ENCODE measurements around the gene YBX3. TPM values are rescaled to one million over a fixed set of nuclear protein-coding genes. Genes with fewer than 3 reads are reported as not detected.

The YBX3 gene
- polyA plus RNA-seq, 1 of the 3 experiments (the other 2 are of a cell fraction), result 22.4 TPM

GRCh38 chr12:10652192-10652591, 70.9 kb downstream of the YBX3 start:
- no peaks in the 10 kb centered on the region for H3K79me2 ChIP-seq (ENCODE audit: insufficient read depth)
- H3K9me2 ChIP-seq, result no peaks in the 10 kb centered on the region
- H3K36me3 ChIP-seq (replicated peaks in 1 of 2; ENCODE audit: control insufficient read depth in 1 of 2, insufficient read depth in 2 of 2, low read length in 1 of 2), result no peaks in the 10 kb centered on the region
- DNase-seq, result no peak
- H3K4me1 ChIP-seq (ENCODE audit: control insufficient read depth in 1 of 2, insufficient read depth in 2 of 2, low read depth in 1 of 2, low read length in 1 of 2), result no peaks in the 10 kb centered on the region; a peak in 1 of 4 replicates
- ChIA-PET CTCF (interaction anchor here (1.6 kb wide), 1 partner anchor 97 kb away, joined by 3 read pairs; no protein-coding TSS in a partner anchor), POLR2A (no interaction called here)
- no peaks in the 10 kb centered on the region for H3K9me3 ChIP-seq
- WGBS (ENCODE audit: low lambda C conversion rate), result 20% methylated on average over 3 of the region's 3 CpGs
- no peaks in the 10 kb centered on the region for H4K20me1 ChIP-seq (ENCODE audit: insufficient read depth)
- no peak overlapping the region for H3K27ac ChIP-seq (ENCODE audit: low read depth in 2 of 2, low read length in 1 of 2)
- TF ChIP-seq RFX5 (IDR thresholded peaks at IDR 0.05; ENCODE audit: low read length) (no peak), USF2 (IDR thresholded peaks at IDR 0.05; ENCODE audit: borderline replicate concordance, low read depth, low read length) (no peak)
- H3K27me3 ChIP-seq (ENCODE audit: insufficient read depth), result peaks cover 21% of the 10 kb centered on the region; the same call in 1 of the 2 replicates
- no peaks in the 10 kb centered on the region for H3F3A ChIP-seq (replicated peaks; ENCODE audit: insufficient read depth)
- H2AFZ ChIP-seq (ENCODE audit: low read depth), result no peak overlapping the region
- H3K9ac ChIP-seq, result no peak overlapping the region
- no peak overlapping the region for H3K4me2 ChIP-seq
- H3K4me3 ChIP-seq (ENCODE audit: low read depth in 2 of 2, low read length in 1 of 2), result no peak overlapping the region

Other genes starting within 250 kb of the YBX3 start
- gene EIF2S3B, start 217.4 kb downstream of the YBX3 start, polyA plus RNA-seq (2012; rRNA removed), result 0.07 and 0.16 TPM in 2 replicates
- gene MAGOHB, start 109.7 kb downstream of the YBX3 start, polyA plus RNA-seq (2012; rRNA removed), result 13.5 and 15.7 TPM in 2 replicates
- not detected in 2 replicates for gene STYK1, start 49.3 kb downstream of the YBX3 start, polyA plus RNA-seq (2012; rRNA removed)
- not detected in 2 replicates for gene TAS2R7, start 79.3 kb upstream of the YBX3 start, polyA plus RNA-seq (2012; rRNA removed)
- gene TAS2R8, start 84.0 kb upstream of the YBX3 start, polyA plus RNA-seq (2012; rRNA removed), result not detected in 2 replicates
- not detected in 2 replicates for gene TAS2R9, start 86.8 kb upstream of the YBX3 start, polyA plus RNA-seq (2012; rRNA removed)
- gene TAS2R10, start 103.0 kb upstream of the YBX3 start, polyA plus RNA-seq (2012; rRNA removed), result 0.16 and 0.21 TPM in 2 replicates
- gene PRR4, start 126.2 kb upstream of the YBX3 start, polyA plus RNA-seq (2012; rRNA removed), result 3.9 and 4.3 TPM in 2 replicates
- gene PRH1, start 160.9 kb upstream of the YBX3 start, polyA plus RNA-seq (2012; rRNA removed), result 2.0 and 3.6 TPM in 2 replicates
- gene TAS2R13, start 186.2 kb upstream of the YBX3 start, polyA plus RNA-seq (2012; rRNA removed), result 0.03 TPM in 1 of 2 replicates, not detected in the other
- gene PRH2, start 205.9 kb upstream of the YBX3 start, polyA plus RNA-seq (2012; rRNA removed), result not detected in 2 replicates
- gene TAS2R14, start 215.9 kb upstream of the YBX3 start, polyA plus RNA-seq (2012; rRNA removed), result 1.4 and 2.3 TPM in 2 replicates